Measurements from ENCODE around the gene VPS18.

VPS18 gene

DNA sequence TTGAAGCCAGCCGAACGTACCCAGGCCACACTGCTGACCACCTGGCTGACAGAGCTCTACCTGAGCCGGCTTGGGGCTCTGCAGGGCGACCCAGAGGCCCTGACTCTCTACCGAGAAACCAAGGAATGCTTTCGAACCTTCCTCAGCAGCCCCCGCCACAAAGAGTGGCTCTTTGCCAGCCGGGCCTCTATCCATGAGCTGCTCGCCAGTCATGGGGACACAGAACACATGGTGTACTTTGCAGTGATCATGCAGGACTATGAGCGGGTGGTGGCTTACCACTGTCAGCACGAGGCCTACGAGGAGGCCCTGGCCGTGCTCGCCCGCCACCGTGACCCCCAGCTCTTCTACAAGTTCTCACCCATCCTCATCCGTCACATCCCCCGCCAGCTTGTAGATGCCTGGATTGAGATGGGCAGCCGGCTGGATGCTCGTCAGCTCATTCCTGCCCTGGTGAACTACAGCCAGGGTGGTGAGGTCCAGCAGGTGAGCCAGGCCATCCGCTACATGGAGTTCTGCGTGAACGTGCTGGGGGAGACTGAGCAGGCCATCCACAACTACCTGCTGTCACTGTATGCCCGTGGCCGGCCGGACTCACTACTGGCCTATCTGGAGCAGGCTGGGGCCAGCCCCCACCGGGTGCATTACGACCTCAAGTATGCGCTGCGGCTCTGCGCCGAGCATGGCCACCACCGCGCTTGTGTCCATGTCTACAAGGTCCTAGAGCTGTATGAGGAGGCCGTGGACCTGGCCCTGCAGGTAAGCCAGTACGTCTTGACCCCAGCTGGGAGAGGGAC is 6.2 kb downstream of the VPS18 start:
- no peak for DNase-seq (ENCODE audit: low read depth)

GRCh38 chr15:40901053-40901443 is 6.8 kb downstream of the VPS18 start:
- no peak for DNase-seq (ENCODE audit: low read depth)

DNA sequence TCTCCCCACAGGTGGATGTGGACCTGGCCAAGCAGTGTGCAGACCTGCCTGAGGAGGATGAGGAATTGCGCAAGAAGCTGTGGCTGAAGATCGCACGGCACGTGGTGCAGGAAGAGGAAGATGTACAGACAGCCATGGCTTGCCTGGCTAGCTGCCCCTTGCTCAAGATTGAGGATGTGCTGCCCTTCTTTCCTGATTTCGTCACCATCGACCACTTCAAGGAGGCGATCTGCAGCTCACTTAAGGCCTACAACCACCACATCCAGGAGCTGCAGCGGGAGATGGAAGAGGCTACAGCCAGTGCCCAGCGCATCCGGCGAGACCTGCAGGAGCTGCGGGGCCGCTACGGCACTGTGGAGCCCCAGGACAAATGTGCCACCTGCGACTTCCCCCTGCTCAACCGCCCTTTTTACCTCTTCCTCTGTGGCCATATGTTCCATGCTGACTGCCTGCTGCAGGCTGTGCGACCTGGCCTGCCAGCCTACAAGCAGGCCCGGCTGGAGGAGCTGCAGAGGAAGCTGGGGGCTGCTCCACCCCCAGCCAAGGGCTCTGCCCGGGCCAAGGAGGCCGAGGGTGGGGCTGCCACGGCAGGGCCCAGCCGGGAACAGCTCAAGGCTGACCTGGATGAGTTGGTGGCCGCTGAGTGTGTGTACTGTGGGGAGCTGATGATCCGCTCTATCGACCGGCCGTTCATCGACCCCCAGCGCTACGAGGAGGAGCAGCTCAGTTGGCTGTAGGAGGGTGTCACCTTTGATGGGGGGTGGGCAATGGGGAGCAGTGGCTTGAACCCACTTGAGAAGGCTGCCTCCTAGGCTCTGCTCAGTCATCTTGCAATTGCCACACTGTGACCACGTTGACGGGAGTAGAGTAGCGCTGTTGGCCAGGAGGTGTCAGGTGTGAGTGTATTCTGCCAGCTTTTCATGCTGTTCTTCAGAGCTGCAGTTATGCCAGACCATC is 8.6 kb downstream of the VPS18 start:
- no peak for DNase-seq (ENCODE audit: low read depth)

DNA sequence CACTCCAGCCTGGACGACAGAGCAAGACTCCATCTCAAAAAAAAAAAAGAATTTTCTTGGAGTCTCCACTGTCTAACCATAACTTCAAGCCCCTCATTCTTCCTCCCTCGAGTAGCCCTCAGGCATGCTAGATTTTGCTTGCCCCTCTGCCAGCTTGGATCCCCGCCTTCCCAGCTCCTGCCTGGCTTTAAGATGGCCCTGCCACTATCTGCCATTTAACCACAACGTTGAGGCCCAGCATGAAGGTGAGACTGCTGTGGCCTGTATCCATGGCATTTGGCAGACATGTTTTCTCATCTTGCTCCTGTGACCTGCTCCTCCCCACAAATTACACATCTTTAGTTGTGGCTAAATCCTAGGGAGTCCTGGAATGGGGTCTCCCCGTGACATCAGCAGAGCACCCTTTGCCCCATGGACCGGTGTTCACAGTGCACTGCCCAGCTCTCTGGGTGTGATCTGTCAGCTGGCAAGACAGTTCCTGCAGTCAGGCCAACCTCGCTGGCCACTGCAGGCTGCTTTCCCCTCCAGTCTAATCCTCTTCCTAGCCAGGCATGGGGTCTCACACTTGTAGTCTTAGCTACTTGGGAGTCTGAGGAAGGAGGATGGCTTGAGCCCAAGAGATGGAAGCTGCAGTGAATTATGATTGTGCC is 10.4 kb downstream of the VPS18 start:
- no peak for DNase-seq (ENCODE audit: low read depth)

DNA sequence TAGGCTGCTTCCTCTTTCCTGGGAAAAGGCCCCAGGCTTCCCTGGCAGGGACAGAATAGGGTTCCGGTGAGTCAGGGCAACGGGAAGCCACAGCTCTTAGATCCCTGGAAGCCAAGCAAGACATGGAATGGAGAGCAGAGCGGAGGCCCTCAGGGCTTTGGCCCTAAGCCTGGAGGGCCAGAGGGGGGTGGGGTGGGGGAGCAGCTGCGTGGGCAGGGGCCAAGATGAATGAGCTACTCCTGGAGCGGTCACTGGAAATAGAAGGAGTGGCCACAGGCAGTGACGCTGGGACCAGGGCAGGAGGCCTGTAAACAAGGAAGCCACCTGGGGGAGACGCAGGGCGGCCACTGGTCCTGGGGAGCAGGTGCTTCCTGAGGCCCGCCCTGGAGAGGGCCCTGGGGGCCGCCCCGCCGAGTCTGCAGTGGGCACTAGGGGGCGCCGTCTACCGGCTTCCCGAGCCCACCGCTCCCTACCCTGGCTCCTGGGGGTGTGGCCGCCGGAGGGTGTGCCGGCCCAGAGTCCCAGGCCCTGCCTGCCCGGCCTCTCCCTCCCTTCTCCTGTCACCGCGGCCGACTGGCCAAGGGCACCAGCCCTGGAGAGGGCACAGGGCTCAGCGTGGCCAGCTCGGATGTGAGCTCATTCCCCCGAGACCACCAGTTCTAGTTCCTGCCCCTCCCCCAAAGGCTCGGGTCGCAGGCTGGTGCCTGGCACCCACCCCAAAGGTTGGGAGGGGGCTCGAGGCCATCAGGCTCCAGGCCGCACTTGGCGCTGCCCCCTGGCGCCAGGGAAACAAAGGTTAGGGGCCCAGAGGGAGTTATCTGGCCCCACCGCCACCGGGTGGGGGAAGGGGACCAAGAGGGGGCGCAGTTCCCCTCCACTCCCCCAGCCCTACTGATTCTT is 12.1 kb downstream of the VPS18 start:
- DNase-seq (ENCODE audit: low read depth), result peak; percentile 88

GRCh38 chr15:40906991-40907802 is 12.9 kb downstream of the VPS18 start:
- DNase-seq (ENCODE audit: low read depth), result no peak

DNA sequence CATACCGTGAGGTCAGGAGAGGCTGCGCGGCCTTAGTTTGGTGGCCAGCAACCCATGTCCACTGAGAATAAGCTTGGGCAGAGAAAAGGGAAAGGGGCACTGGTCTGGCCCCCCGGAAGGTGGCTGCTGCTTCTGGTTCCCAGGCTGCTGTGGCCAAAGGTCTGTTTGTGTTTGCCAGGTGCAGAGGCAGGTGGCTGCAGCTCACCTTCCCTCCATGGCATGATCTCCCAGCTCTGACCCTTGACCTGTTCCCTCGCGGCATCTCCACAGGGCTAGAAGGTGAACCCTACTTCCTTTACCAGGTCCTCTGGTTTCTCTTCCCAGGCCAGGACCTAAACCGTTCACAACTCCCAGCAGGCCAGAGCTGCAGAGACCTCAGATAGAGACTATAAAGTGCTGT is 13.8 kb downstream of the VPS18 start:
- no peak for DNase-seq (ENCODE audit: low read depth)

GRCh38 chr15:40909662-40910630 is 15.7 kb downstream of the VPS18 start:
- DNase-seq (ENCODE audit: low read depth), result no peak

DNA sequence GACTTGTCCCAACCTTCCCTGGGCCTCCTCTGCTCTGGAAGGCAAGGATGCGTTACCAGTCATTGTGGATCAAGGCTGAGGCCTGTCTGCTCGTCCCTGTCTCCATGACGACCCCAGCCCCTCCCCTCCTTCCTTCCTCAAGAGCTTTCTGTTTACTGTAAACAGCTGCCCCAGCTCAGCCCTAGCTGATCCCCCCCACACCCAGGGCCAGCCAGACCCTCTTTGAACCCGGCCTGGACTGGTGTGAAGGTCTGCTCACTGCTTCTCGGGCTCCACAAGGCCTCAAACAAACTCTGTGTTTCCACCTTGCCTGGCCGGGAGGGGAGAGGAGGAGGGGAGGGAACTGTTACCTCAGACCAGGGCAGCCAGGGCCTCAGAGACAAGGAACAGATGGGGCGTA is 16.9 kb downstream of the VPS18 start:
- no peak for DNase-seq (ENCODE audit: low read depth)

DNA sequence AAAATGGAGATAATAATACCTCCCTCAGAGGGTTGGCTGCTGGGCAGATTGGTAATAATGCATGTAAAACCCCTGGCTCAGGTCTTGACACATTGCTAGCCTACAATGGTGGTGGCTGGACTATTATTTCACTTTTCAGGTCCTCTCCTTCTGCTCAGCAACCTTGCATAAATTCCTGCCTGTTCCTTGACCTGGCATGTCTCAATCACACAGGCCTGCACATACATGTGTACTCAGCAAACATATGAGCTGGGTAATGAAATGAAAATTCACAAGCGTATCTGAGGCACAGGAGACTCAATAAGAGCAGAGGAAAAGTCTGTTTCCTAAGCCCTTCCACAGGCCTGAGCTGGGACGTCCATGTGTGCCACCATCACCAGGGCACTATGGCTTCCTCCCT is 17.4 kb downstream of the VPS18 start:
- no peak for DNase-seq (ENCODE audit: low read depth)

GRCh38 chr15:40912478-40912877 is 18.2 kb downstream of the VPS18 start:
- no peak for DNase-seq (ENCODE audit: low read depth)

- no peak for DNase-seq (ENCODE audit: low read depth)
Measured at GRCh38 chr15:40914013-40914412, 19.8 kb downstream of the VPS18 start.

DNA sequence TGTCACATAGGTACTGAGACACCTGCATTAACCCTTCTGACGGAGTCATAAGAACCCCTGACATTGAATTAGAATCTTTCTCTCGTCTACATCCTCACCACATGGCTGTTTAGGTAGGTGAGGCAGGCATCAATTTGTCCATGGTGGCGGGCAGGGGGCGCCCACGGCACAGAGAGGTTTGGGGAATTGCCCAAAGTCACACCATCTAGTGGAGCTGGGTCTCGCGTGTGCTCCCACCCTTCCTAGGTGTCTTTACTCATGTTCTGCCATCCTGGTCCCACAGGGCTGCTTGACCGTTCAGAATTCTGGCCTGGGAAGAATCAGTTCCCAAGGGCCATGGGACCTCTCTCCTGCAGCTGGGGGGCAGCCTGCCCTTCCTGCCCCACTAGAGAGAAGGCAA is 20.2 kb downstream of the VPS18 start:
- no peak for DNase-seq (ENCODE audit: low read depth)

DNA sequence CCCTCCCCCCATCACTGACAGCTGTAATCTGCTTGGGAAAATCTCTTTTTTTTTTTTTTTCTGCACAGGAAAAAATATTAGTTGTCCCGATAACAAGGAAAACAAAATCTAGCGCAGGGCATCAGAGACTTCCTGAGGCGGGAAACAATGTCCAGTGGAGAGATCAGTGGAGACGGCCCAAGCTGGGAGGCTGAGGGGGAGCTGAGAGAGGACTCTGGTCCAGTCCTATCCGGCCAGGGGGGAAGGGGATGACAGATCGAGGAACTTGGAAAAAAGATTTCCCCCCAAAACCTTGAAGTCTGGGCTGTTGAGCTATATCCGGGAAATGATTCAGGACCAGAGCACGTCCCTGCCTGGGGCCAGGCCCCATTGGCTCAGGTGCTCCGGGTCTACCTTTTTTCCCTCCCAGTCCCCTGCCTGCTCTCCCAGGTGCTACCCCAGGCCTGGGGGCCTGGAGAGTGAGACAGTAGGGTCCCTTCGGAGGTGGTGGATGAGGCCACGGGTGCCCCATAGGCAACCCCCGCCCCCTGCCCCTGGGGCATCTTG is 20.9 kb downstream of the VPS18 start:
- DNase-seq (ENCODE audit: low read depth), result no peak

- no peak for DNase-seq (ENCODE audit: low read depth)
Measured at GRCh38 chr15:40915679-40916078, 21.4 kb downstream of the VPS18 start.

- DNase-seq (ENCODE audit: low read depth), result no peak
Measured at GRCh38 chr15:40917585-40917984, 23.3 kb downstream of the VPS18 start.

GRCh38 chr15:40918146-40918798 is 24.0 kb downstream of the VPS18 start:
- no peak for DNase-seq (ENCODE audit: low read depth)

- no peak for DNase-seq (ENCODE audit: low read depth)
Measured at GRCh38 chr15:40918799-40919392, 24.6 kb downstream of the VPS18 start.
